ENCODE data around the gene STAC2. TPM values are rescaled to one million over a fixed set of nuclear protein-coding genes. Genes with fewer than 3 reads are reported as not detected.

The STAC2 gene
- total RNA-seq, 1 donor from 2014 or later: 1.5 TPM

DNA sequence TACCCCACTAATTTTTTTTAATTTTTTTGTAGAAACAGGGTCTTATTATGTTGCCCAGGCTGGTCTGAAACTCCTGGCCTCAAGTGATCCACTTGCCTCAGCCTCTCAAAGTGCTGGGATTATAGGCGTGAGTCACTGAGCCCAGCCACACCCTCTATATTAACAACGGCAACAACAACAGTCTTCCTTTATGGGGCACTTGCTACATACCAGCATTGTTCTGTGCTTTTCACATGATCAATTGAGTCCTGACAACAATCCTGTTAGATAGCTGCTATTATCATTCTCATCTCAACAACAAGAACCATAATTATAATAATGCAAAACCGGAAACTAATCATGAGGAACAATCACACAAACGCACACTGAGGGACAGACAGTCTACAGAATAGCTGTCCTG lies 47.2 kb downstream of the STAC2 start:
- Mint-ChIP-seq H3K4me1 (ENCODE audit: unreplicated experiment) (no peaks in the 10 kb centered on the region), H3K27me3 (no peaks in the 10 kb centered on the region), H3K4me3 (no peak overlapping the region), H3K27ac (peak overlapping the region; percentile 72), H3K9me3 (no peaks in the 10 kb centered on the region), H3K36me3 (peaks cover 5% of the 10 kb centered on the region)
- no peak for DNase-seq (ENCODE audit: extremely low spot score, unreplicated experiment)
- no peak for TF ChIP-seq CTCF (conservative IDR thresholded peaks at IDR 0.05)

DNA sequence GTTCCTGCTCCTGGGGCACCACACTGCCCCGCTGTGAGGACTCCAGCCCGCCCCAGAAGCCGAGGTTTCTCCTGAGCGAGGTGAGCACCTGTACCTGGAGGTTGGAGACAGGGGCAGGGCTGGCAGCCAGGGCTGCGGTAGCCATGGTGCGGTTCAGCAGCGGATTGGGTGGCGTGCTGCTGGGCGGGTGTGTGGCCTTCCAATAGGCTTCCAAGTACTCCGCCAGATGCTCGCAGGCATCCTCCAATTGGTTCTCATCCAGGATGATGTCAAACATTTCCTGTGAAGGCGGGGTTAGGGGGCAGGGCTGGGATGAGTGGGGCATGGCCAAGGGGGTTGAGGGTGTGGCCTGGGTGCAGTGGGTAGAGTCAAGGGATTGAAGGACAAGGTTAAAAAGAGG lies 48.5 kb downstream of the STAC2 start:
- Mint-ChIP-seq H3K4me1 (ENCODE audit: unreplicated experiment) (no peaks in the 10 kb centered on the region), H3K36me3 (peaks cover 5% of the 10 kb centered on the region), H3K9me3 (no peaks in the 10 kb centered on the region), H3K27me3 (no peaks in the 10 kb centered on the region), H3K27ac (no peak overlapping the region), H3K4me3 (no peak overlapping the region)
- TF ChIP-seq CTCF (conservative IDR thresholded peaks at IDR 0.05): no peak
- no peak for DNase-seq (ENCODE audit: extremely low spot score, unreplicated experiment)

GRCh38 chr17:39175695-39176093 lies 50.1 kb downstream of the STAC2 start:
- no peaks in the 10 kb centered on the region for H3K4me1 Mint-ChIP-seq (ENCODE audit: unreplicated experiment)
- no peak for DNase-seq (ENCODE audit: extremely low spot score, unreplicated experiment)
- H3K27ac Mint-ChIP-seq: no peak overlapping the region

GRCh38 chr17:39174920-39175694 lies 50.6 kb downstream of the STAC2 start:
- Mint-ChIP-seq H3K27ac (no peak overlapping the region), H3K9me3 (no peaks in the 10 kb centered on the region), H3K27me3 (no peaks in the 10 kb centered on the region), H3K4me3 (no peak overlapping the region), H3K4me1 (ENCODE audit: unreplicated experiment) (no peaks in the 10 kb centered on the region), H3K36me3 (peaks cover 5% of the 10 kb centered on the region)
- peak; percentile 95 for TF ChIP-seq CTCF (conservative IDR thresholded peaks at IDR 0.05)
- no peak for DNase-seq (ENCODE audit: extremely low spot score, unreplicated experiment)

More at GRCh38 chr17:39175695-39176093, 50.1 kb downstream of the STAC2 start:
- no peaks in the 10 kb centered on the region for H3K9me3 Mint-ChIP-seq
- no peak overlapping the region for H3K4me3 Mint-ChIP-seq
- H3K27me3 Mint-ChIP-seq: no peaks in the 10 kb centered on the region
- no peak for TF ChIP-seq CTCF (conservative IDR thresholded peaks at IDR 0.05)
- peaks cover 5% of the 10 kb centered on the region for H3K36me3 Mint-ChIP-seq

- no peaks in the 10 kb centered on the region for H3K9me3 Mint-ChIP-seq
- no peak overlapping the region for H3K27ac Mint-ChIP-seq
- peaks cover 4% of the 10 kb centered on the region for H3K27me3 Mint-ChIP-seq
- no peaks in the 10 kb centered on the region for H3K4me1 Mint-ChIP-seq (ENCODE audit: unreplicated experiment)
- H3K4me3 Mint-ChIP-seq: no peak overlapping the region
- DNase-seq (ENCODE audit: extremely low spot score, unreplicated experiment): no peak
- no peak for TF ChIP-seq CTCF (conservative IDR thresholded peaks at IDR 0.05)
- peaks cover 5% of the 10 kb centered on the region for H3K36me3 Mint-ChIP-seq
Measured at GRCh38 chr17:39173526-39174274, 52.0 kb downstream of the STAC2 start.

Measured in type B pancreatic cell (in vitro differentiated cells).